Left lung (tissue), 10 donors: Measurements from ENCODE around the gene ROBO1. TPM values are rescaled to one million over a fixed set of nuclear protein-coding genes. Genes with fewer than 3 reads are reported as not detected.

Experiments
- ATAC-seq: fragments of 200-7000 bp; cut with Tn5 transposase; one replicate; pipeline ENCODE4 v1.9.1; 2020; ENCODE audit warnings: moderate library complexity
- DNase-seq, 4 donors: peaks; one replicate each; pipeline ENCODE4 v3.0.0-alpha.2; 2013 to 2020
- H3K27ac ChIP-seq, 2 donors: fragments of 200-600 bp; sonication (generic) in 1 of 2; one replicate each; pipeline versions ENCODE4 v1.5.0 to v1.8.0; 2020 to 2021
- H3K27me3 ChIP-seq, 2 donors: fragments of 200-600 bp; sonication (generic) in 1 of 2; one replicate each; pipeline versions ENCODE4 v1.5.0 to v1.8.0; 2020 to 2021
- H3K36me3 ChIP-seq, 2 donors: fragments of 200-600 bp; sonication (generic) in 1 of 2; one replicate each; pipeline versions ENCODE4 v1.5.0 to v1.8.0; 2020 to 2021
- H3K4me1 ChIP-seq, 2 donors: fragments of 200-600 bp; one replicate each; pipeline ENCODE4 v1.8.0; 2021
- H3K4me3 ChIP-seq, 2 donors: fragments of 200-600 bp; sonication (generic) in 1 of 2; one replicate each; pipeline versions ENCODE4 v1.5.0 to v1.8.0; 2020 to 2021; ENCODE audit warnings: mild to moderate bottlenecking in 1 of 2
- H3K9me3 ChIP-seq, 2 donors: fragments of 200-600 bp; sonication (generic) in 1 of 2; one replicate each; pipeline versions ENCODE4 v1.5.0 to v1.8.0; 2020 to 2021
- CTCF ChIP-seq, 2 donors: fragments of 200-600 bp; sonication (generic) in 1 of 2; IDR thresholded peaks; one replicate each; pipeline versions ENCODE4 v1.5.0 to v1.8.0; 2021; ENCODE audit warnings: antibody characterized with exemption in 2 of 2
- intact Hi-C, 2 donors: fragments of 100-400 bp; cut with DNase I; formaldehyde crosslinking; loops; one replicate each; pipeline versions ENCODE4 v1.11.2 to v1.14.2; 2022
- polyA plus RNA-seq, 6 donors: library from polyadenylated mRNA; unstranded; fragments of 120-200 nt; gene quantifications; one replicate each; pipeline ENCODE4 v1.2.1, GENCODE V29; 2013; ENCODE audit not compliant: insufficient read length in 6 of 6
- total RNA-seq, 2 donors: library from RNA; stranded (reverse); fragmentation: NEBNext Ultra II Directional; extraction: Animal tissue kit (Norgen Biotek cat#: 25700); gene quantifications; one replicate each; pipeline ENCODE4 v1.2.1, GENCODE V29; 2021
- donor health status: DM: no; HTN: yes; CAD: no.
- donor health status: DM: no; HTN: no; CAD: no.

The ROBO1 gene
- total and polyA plus RNA-seq, 8 donors = 20.3 to 134 (median 102) TPM

GRCh38 chr3:78901544-78901943 lies 866.3 kb downstream of the ROBO1 start:
- H3K9me3 ChIP-seq = no peaks in the 10 kb centered on the region
- ATAC-seq = no peak
- intact Hi-C loops = no loop called here
- H3K27me3 ChIP-seq = no peaks in the 10 kb centered on the region
- no peak for TF ChIP-seq CTCF (IDR thresholded peaks at IDR 0.05)
- H3K4me1 ChIP-seq = no peaks in the 10 kb centered on the region
- no peak for DNase-seq
- H3K36me3 ChIP-seq = no peaks in the 10 kb centered on the region
- H3K27ac ChIP-seq = no peak overlapping the region
- no peak overlapping the region for H3K4me3 ChIP-seq

- ATAC-seq (no peak), DNase-seq (no peak)
- Histone ChIP-seq H3K4me3 (no peak overlapping the region), H3K9me3 (no peaks in the 10 kb centered on the region), H3K4me1 (no peaks in the 10 kb centered on the region), H3K36me3 (no peaks in the 10 kb centered on the region), H3K27ac (no peak overlapping the region), H3K27me3 (no peaks in the 10 kb centered on the region)
- intact Hi-C loops = no loop called here
- no peak for TF ChIP-seq CTCF (IDR thresholded peaks at IDR 0.05)
Observed at GRCh38 chr3:78900880-78901279, 866.9 kb downstream of the ROBO1 start.

- Histone ChIP-seq H3K27ac (no peak overlapping the region), H3K4me1 (no peaks in the 10 kb centered on the region), H3K27me3 (no peaks in the 10 kb centered on the region), H3K9me3 (no peaks in the 10 kb centered on the region), H3K36me3 (no peaks in the 10 kb centered on the region), H3K4me3 (no peak overlapping the region)
- intact Hi-C loops = no loop called here
- no peak for TF ChIP-seq CTCF (IDR thresholded peaks at IDR 0.05)
- DNase-seq = no peak
- no peak for ATAC-seq
Observed at GRCh38 chr3:78900426-78900825, 867.4 kb downstream of the ROBO1 start.

GRCh38 chr3:78895528-78895927 lies 872.3 kb downstream of the ROBO1 start:
- intact Hi-C loops = no loop called here
- Histone ChIP-seq H3K4me1 (peaks cover 0 to 5% of the 10 kb centered on the region in 2 donors), H3K9me3 (no peaks in the 10 kb centered on the region), H3K27me3 (no peaks in the 10 kb centered on the region), H3K36me3 (no peaks in the 10 kb centered on the region), H3K27ac (no peak overlapping the region), H3K4me3 (no peak overlapping the region)
- ATAC-seq (no peak), DNase-seq (no peak)
- TF ChIP-seq CTCF (IDR thresholded peaks at IDR 0.05) = no peak

GRCh38 chr3:78894787-78895186 lies 873.0 kb downstream of the ROBO1 start:
- intact Hi-C loops = no loop called here
- no peak for TF ChIP-seq CTCF (IDR thresholded peaks at IDR 0.05)
- no peak for DNase-seq
- Histone ChIP-seq H3K9me3 (no peaks in the 10 kb centered on the region), H3K27ac (no peak overlapping the region), H3K27me3 (no peaks in the 10 kb centered on the region), H3K36me3 (no peaks in the 10 kb centered on the region), H3K4me3 (no peak overlapping the region), H3K4me1 (peaks cover 0 to 5% of the 10 kb centered on the region in 2 donors)
- no peak for ATAC-seq
